CD4-positive, CD25-positive, alpha-beta regulatory T cell (primary cell): Measurements from ENCODE around the gene RPS6KA2. TPM values are rescaled to one million over a fixed set of nuclear protein-coding genes. Genes with fewer than 3 reads are reported as not detected.

ENCODE experiments used
- ATAC-seq, 2 donors: fragments of 150-1000 bp; cut with Tn5 transposase; one replicate each; pipeline ENCODE4 v1.10.0; 2021; ENCODE audit warnings: low read depth in 2 of 2, moderate number of reproducible peaks in 2 of 2, moderate library complexity in 1 of 2
- DNase-seq, 3 donors: peaks; one replicate each; pipeline versions ENCODE4 v3.0.0 to v3.0.0-alpha.2; 2012 to 2022; ENCODE audit warnings: mixed read lengths in 1 of 3
- H3K27ac ChIP-seq: one replicate; pipeline ENCODE4 v1.7.0; 2013; ENCODE audit warnings: mild to moderate bottlenecking, low read length; ENCODE audit not compliant: insufficient read depth, poor library complexity, severe bottlenecking
- H3K27me3 ChIP-seq: one replicate; pipeline ENCODE4 v1.7.0; 2013; ENCODE audit warnings: low read length; ENCODE audit not compliant: control insufficient read depth, insufficient read depth
- H3K36me3 ChIP-seq: one replicate; pipeline ENCODE4 v1.7.0; 2013; ENCODE audit warnings: mild to moderate bottlenecking, low read length, moderate library complexity; ENCODE audit not compliant: control insufficient read depth, insufficient read depth
- H3K4me1 ChIP-seq: 2 replicates; pipeline ENCODE4 v1.7.0; 2013; ENCODE audit warnings: mild to moderate bottlenecking, low read length; ENCODE audit not compliant: insufficient read depth, control insufficient read depth, poor library complexity, severe bottlenecking
- H3K4me3 ChIP-seq: one replicate; pipeline ENCODE4 v1.7.0; 2013; ENCODE audit warnings: low read depth, mild to moderate bottlenecking, low read length, moderate library complexity
- H3K9me3 ChIP-seq, 2 experiments: 1 replicate in 1 of 2; 2 replicates in 1 of 2; pipeline ENCODE4 v1.7.0; 2013; ENCODE audit warnings: low read length in 2 of 2, mild to moderate bottlenecking in 1 of 2, moderate library complexity in 1 of 2; ENCODE audit not compliant: control insufficient read depth in 2 of 2
- H3K27ac Mint-ChIP-seq, 3 donors: one replicate each; pipeline ENCODE4 v1.8.0; 2020 to 2022; ENCODE audit warnings: mild to moderate bottlenecking in 3 of 3, mixed read lengths in 3 of 3, moderate library complexity in 2 of 3
- H3K27me3 Mint-ChIP-seq: one replicate; pipeline ENCODE4 v1.8.0; 2022; ENCODE audit warnings: mild to moderate bottlenecking, mixed read lengths
- H3K36me3 Mint-ChIP-seq: one replicate; pipeline ENCODE4 v1.8.0; 2020; ENCODE audit warnings: mixed read lengths
- H3K4me1 Mint-ChIP-seq, 4 donors: one replicate each; pipeline ENCODE4 v1.8.0; 2020 to 2022; ENCODE audit warnings: mixed read lengths in 4 of 4, mild to moderate bottlenecking in 1 of 4
- H3K4me3 Mint-ChIP-seq, 4 donors: one replicate each; pipeline ENCODE4 v1.8.0; 2020 to 2022; ENCODE audit warnings: mild to moderate bottlenecking in 4 of 4, mixed read lengths in 4 of 4, moderate library complexity in 3 of 4
- H3K9me3 Mint-ChIP-seq, 7 donors: one replicate each; pipeline ENCODE4 v1.8.0; 2020 to 2022; ENCODE audit warnings: mixed read lengths in 7 of 7, mild to moderate bottlenecking in 3 of 7, moderate library complexity in 2 of 7
- polyA plus RNA-seq, 4 donors: library from polyadenylated mRNA; unstranded; fragments of 300-500 nt; fragmentation: Illumina TruSeq; gene quantifications; one replicate each; pipeline ENCODE4 v1.2.3, GENCODE V29; 2021
- total RNA-seq: library from RNA; stranded (reverse); gene quantifications from one replicate; pipeline ENCODE4 v1.2.3, GENCODE V29; 2022

Gene RPS6KA2
- total and polyA plus RNA-seq, 5 donors from 2014 or later, result 3.3 to 7.4 (median 5.2) TPM

DNA sequence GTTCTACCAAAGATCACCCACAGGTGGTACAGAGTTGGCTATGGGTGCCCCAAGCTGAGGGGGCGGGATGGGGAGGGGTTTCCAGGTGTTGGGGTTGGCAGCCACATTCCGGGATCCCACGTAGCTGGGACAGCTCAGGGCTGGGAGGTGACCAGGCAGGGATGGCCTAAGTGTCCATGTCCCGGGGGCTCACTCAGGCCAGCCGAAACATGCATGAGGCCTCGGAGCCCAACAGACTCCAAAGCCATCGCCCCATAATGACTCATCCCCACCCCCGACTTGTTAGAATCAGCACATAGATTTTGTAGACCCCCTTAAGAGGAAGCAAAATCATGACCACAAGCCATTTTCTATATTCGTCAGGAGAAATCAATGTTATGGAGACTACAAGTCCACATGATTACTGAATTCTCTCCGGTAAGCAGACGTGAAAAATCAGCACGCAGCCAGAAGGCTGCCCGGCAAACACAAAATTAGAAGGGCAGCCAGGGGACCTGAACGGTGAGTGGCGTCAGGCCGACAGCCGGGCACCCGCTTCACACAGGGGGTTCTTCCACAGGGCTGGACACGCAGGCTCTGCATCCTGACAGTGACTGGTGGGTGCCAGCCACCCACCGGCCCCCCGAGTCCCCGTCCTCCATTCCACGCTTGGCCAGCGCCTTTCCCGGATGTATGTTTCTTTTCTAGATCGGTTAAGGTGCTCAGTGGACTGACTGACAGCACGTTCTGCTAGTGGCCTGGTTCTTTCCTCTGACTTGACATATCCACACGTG, 121.7 kb downstream of the RPS6KA2 start:
- peaks cover 17% of the 10 kb centered on the region for H3K36me3 Mint-ChIP-seq
- Histone ChIP-seq H3K27ac (no peak overlapping the region), H3K4me3 (no peak overlapping the region), H3K27me3 (no peaks in the 10 kb centered on the region), H3K9me3 (no peaks in the 10 kb centered on the region), H3K4me1 (no peaks in the 10 kb centered on the region), H3K36me3 (peaks cover 3% of the 10 kb centered on the region)
- H3K27me3 Mint-ChIP-seq, result no peaks in the 10 kb centered on the region
- H3K4me1 Mint-ChIP-seq, result peaks cover 0 to 5% (median 1%) of the 10 kb centered on the region in 4 donors
- DNase-seq (no peak), ATAC-seq (no peak)
- H3K4me3 Mint-ChIP-seq, result no peak overlapping the region
- H3K9me3 Mint-ChIP-seq, result no peaks in the 10 kb centered on the region
- H3K27ac Mint-ChIP-seq, result no peak overlapping the region

- H3K4me3 Mint-ChIP-seq, result no peak overlapping the region
Observed at GRCh38 chr6:166504100-166504499, 123.0 kb downstream of the RPS6KA2 start.

DNA sequence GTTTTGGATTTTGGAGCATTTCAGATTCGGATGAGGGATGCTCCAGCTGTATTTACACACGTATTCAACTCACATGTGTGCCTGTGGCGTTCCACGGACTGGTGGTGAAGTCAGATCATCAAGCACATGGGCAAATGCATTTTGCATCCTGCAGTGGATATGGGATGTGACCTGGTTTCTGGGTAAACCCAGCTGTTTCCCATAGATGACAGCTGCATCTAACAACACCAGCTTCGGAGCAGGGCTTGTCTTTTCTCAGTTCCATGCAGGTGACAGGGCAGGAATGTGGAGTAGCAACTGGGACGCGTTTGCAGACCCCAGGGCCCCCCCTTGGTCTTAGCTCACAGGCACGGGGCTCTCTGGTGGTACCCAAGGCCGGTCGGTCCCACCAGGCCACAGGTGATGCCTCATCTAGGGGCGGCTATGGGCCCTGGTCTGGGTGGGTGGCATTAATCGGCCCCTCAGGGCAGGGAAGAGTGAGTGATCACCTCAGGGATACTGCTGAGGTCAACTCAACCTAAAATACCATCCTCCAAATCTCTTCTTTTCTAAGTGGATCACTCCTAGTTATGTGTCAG, 123.8 kb downstream of the RPS6KA2 start:
- Histone ChIP-seq H3K4me1 (no peaks in the 10 kb centered on the region), H3K27me3 (no peaks in the 10 kb centered on the region), H3K4me3 (no peak overlapping the region), H3K36me3 (peaks cover 3% of the 10 kb centered on the region), H3K27ac (no peak overlapping the region), H3K9me3 (no peaks in the 10 kb centered on the region)
- Mint-ChIP-seq H3K4me3 (no peak overlapping the region), H3K36me3 (peaks cover 25% of the 10 kb centered on the region), H3K27ac (no peak overlapping the region), H3K27me3 (no peaks in the 10 kb centered on the region), H3K9me3 (no peaks in the 10 kb centered on the region), H3K4me1 (peaks cover 0 to 5% (median 2%) of the 10 kb centered on the region in 4 donors)
- ATAC-seq (no peak), DNase-seq (no peak)

More at GRCh38 chr6:166504100-166504499, 123.0 kb downstream of the RPS6KA2 start:
- H3K9me3 Mint-ChIP-seq, result no peaks in the 10 kb centered on the region
- no peaks in the 10 kb centered on the region for H3K27me3 Mint-ChIP-seq
- peaks cover 0 to 5% (median 2%) of the 10 kb centered on the region in 4 donors for H3K4me1 Mint-ChIP-seq
- Histone ChIP-seq H3K36me3 (peaks cover 3% of the 10 kb centered on the region), H3K4me3 (no peak overlapping the region), H3K4me1 (no peaks in the 10 kb centered on the region), H3K9me3 (no peaks in the 10 kb centered on the region), H3K27me3 (no peaks in the 10 kb centered on the region), H3K27ac (no peak overlapping the region)
- peak overlapping the region in 2 of 3 donors; percentile 16 to 52 for H3K27ac Mint-ChIP-seq
- DNase-seq (no peak), ATAC-seq (no peak)
- H3K36me3 Mint-ChIP-seq, result peaks cover 21% of the 10 kb centered on the region

- H3K4me1 Mint-ChIP-seq, result peaks cover 0 to 3% (median under 1%) of the 10 kb centered on the region in 4 donors
- no peaks in the 10 kb centered on the region for H3K9me3 Mint-ChIP-seq
- ATAC-seq, result no peak
Observed at GRCh38 chr6:166502453-166502852, 124.6 kb downstream of the RPS6KA2 start.

DNA sequence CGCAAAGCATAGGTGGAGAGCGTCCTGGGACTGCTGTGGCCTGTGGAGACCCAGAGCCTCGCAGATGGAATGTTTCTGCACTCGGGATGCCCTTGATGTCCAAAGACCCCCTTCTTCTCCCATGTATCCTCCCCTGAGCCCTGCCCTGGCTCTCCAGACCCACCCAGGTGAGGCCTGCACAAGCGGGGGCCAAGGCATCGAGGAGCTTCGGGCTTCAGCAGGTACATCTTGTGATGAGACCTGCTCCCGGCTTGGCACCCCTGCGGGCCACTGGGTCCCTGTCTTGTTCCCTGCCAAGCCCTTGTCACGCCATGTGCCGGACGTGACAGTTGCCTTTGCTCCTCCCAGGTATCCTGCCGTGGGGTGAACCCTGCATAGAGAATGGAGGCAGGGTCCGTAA, 125.8 kb downstream of the RPS6KA2 start:
- no peak overlapping the region for H3K27ac Mint-ChIP-seq
- H3K4me1 ChIP-seq, result no peaks in the 10 kb centered on the region
- ATAC-seq, result no peak
- H3K4me3 ChIP-seq, result no peak overlapping the region
- H3K4me3 Mint-ChIP-seq, result no peak overlapping the region
- no peak for DNase-seq
- peaks cover 3% of the 10 kb centered on the region for H3K36me3 ChIP-seq
- no peaks in the 10 kb centered on the region for H3K9me3 ChIP-seq
- peaks cover 0 to 4% (median under 1%) of the 10 kb centered on the region in 4 donors for H3K4me1 Mint-ChIP-seq
- H3K27ac ChIP-seq, result no peak overlapping the region
- no peaks in the 10 kb centered on the region for H3K9me3 Mint-ChIP-seq
- peaks cover 26% of the 10 kb centered on the region for H3K36me3 Mint-ChIP-seq
- no peaks in the 10 kb centered on the region for H3K27me3 Mint-ChIP-seq
- no peaks in the 10 kb centered on the region for H3K27me3 ChIP-seq

More at GRCh38 chr6:166502453-166502852, 124.6 kb downstream of the RPS6KA2 start:
- Histone ChIP-seq H3K4me3 (no peak overlapping the region), H3K36me3 (peaks cover 3% of the 10 kb centered on the region), H3K27me3 (no peaks in the 10 kb centered on the region), H3K4me1 (no peaks in the 10 kb centered on the region), H3K9me3 (no peaks in the 10 kb centered on the region), H3K27ac (no peak overlapping the region)
- no peak overlapping the region for H3K4me3 Mint-ChIP-seq
- DNase-seq, result no peak
- peak overlapping the region in 1 of 3 donors; percentile 29 for H3K27ac Mint-ChIP-seq
- H3K36me3 Mint-ChIP-seq, result peaks cover 25% of the 10 kb centered on the region
- no peaks in the 10 kb centered on the region for H3K27me3 Mint-ChIP-seq

- peaks cover 3% of the 10 kb centered on the region for H3K36me3 ChIP-seq
- H3K4me1 Mint-ChIP-seq, result peaks cover 0 to 8% (median 4%) of the 10 kb centered on the region in 4 donors
- H3K9me3 ChIP-seq, result no peaks in the 10 kb centered on the region
- peaks cover 26% of the 10 kb centered on the region for H3K36me3 Mint-ChIP-seq
- no peak overlapping the region for H3K4me3 ChIP-seq
- DNase-seq, result no peak
- no peaks in the 10 kb centered on the region for H3K27me3 Mint-ChIP-seq
- no peak overlapping the region for H3K27ac ChIP-seq
- H3K27me3 ChIP-seq, result no peaks in the 10 kb centered on the region
- no peak for ATAC-seq
- no peak overlapping the region for H3K4me3 Mint-ChIP-seq
- H3K9me3 Mint-ChIP-seq, result no peaks in the 10 kb centered on the region
- peaks cover 3% of the 10 kb centered on the region for H3K4me1 ChIP-seq
- H3K27ac Mint-ChIP-seq, result no peak overlapping the region
Observed at GRCh38 chr6:166500246-166500645, 126.8 kb downstream of the RPS6KA2 start.

- no peak for ATAC-seq
- peak overlapping the region; percentile 8 to 78 (median 60) for H3K27ac Mint-ChIP-seq
Observed at GRCh38 chr6:166499350-166500163, 127.5 kb downstream of the RPS6KA2 start.

More at GRCh38 chr6:166499350-166500163, 127.5 kb downstream of the RPS6KA2 start:
- Histone ChIP-seq H3K27me3 (no peaks in the 10 kb centered on the region), H3K9me3 (no peaks in the 10 kb centered on the region), H3K36me3 (peaks cover 3% of the 10 kb centered on the region), H3K4me3 (no peak overlapping the region), H3K4me1 (peaks cover 10% of the 10 kb centered on the region), H3K27ac (no peak overlapping the region)
- Mint-ChIP-seq H3K27me3 (no peaks in the 10 kb centered on the region), H3K4me1 (peaks cover 3 to 15% (median 10%) of the 10 kb centered on the region in 4 donors), H3K36me3 (peaks cover 22% of the 10 kb centered on the region), H3K9me3 (no peaks in the 10 kb centered on the region), H3K4me3 (no peak overlapping the region)
- no peak for DNase-seq
